Neural progenitor cell (in vitro differentiated cells): Measurements from ENCODE around the gene FXYD5. TPM values are rescaled to one million over a fixed set of nuclear protein-coding genes. Genes with fewer than 3 reads are reported as not detected.
A peak's percentile ranks its signal among the peaks of the same experiment; 100 is the strongest.

Experiments
- DNase-seq: peaks from one replicate; pipeline ENCODE4 v3.0.0-alpha.2; 2016; ENCODE audit warnings: low spot score
- H2AFZ ChIP-seq: fragments of 200-600 bp; sonication (generic); replicated peaks from 2 replicates; pipeline ENCODE4 v1.6.1; 2016; ENCODE audit warnings: antibody characterized with exemption
- H3F3A ChIP-seq: fragments of 200-600 bp; sonication (generic); 2 replicates; pipeline ENCODE4 v1.6.1; 2016; ENCODE audit warnings: antibody characterized with exemption, low read depth
- H3K27ac ChIP-seq: fragments of 200-600 bp; sonication (generic); 2 replicates; pipeline ENCODE4 v1.5.1; 2016; ENCODE audit warnings: mild to moderate bottlenecking
- H3K27me3 ChIP-seq: fragments of 200-600 bp; sonication (generic); 2 replicates; pipeline ENCODE4 v1.6.1; 2016; ENCODE audit warnings: mild to moderate bottlenecking, moderate library complexity
- H3K36me3 ChIP-seq: fragments of 200-600 bp; sonication (generic); 2 replicates; pipeline ENCODE4 v1.5.1; 2016
- H3K4me1 ChIP-seq: fragments of 200-600 bp; sonication (generic); 2 replicates; pipeline ENCODE4 v1.6.1; 2016; ENCODE audit warnings: mixed run types
- H3K4me2 ChIP-seq: fragments of 200-600 bp; sonication (generic); 2 replicates; pipeline ENCODE4 v1.6.1; 2016
- H3K4me3 ChIP-seq: fragments of 200-600 bp; sonication (generic); 2 replicates; pipeline ENCODE4 v1.5.1; 2016
- H3K79me2 ChIP-seq: fragments of 200-600 bp; sonication (generic); 2 replicates; pipeline ENCODE4 v1.6.1; 2016; ENCODE audit warnings: low read depth
- H3K9ac ChIP-seq: fragments of 200-600 bp; sonication (generic); 2 replicates; pipeline ENCODE4 v1.6.1; 2016
- H3K9me3 ChIP-seq: fragments of 200-600 bp; sonication (generic); 2 replicates; pipeline ENCODE4 v1.5.1; 2016; ENCODE audit warnings: low read depth
- H4K20me1 ChIP-seq: fragments of 200-600 bp; sonication (generic); 2 replicates; pipeline ENCODE4 v1.6.1; 2016; ENCODE audit warnings: low read depth
- H3K27ac Mint-ChIP-seq: 3 replicates; pipeline ENCODE4 v1.8.0; 2021; ENCODE audit warnings: mixed read lengths
- H3K27me3 Mint-ChIP-seq: 2 replicates; pipeline ENCODE4 v1.8.0; 2022; ENCODE audit warnings: low read depth, mild to moderate bottlenecking, inconsistent platforms, moderate library complexity, mixed read lengths; ENCODE audit not compliant: insufficient read depth
- H3K36me3 Mint-ChIP-seq: 3 replicates; pipeline ENCODE4 v1.8.0; 2021; ENCODE audit warnings: mixed read lengths
- H3K4me1 Mint-ChIP-seq: 3 replicates; pipeline ENCODE4 v1.8.0; 2021; ENCODE audit warnings: mixed read lengths
- H3K4me3 Mint-ChIP-seq: 3 replicates; pipeline ENCODE4 v1.8.0; 2021; ENCODE audit warnings: mild to moderate bottlenecking, moderate library complexity, mixed read lengths
- H3K9me3 Mint-ChIP-seq: 3 replicates; pipeline ENCODE4 v1.8.0; 2020; ENCODE audit warnings: mixed read lengths
- EZH2 ChIP-seq: fragments of 200-600 bp; sonication (generic); IDR thresholded peaks from 2 replicates; pipeline ENCODE4 v1.6.1; 2017; ENCODE audit warnings: antibody characterized with exemption, mild to moderate bottlenecking, moderate library complexity
- EZH2phosphoT487 ChIP-seq: fragments of 200-600 bp; sonication (generic); IDR thresholded peaks from 2 replicates; pipeline ENCODE4 v1.6.1; 2017; ENCODE audit warnings: antibody characterized with exemption
- total RNA-seq: library from RNA; depleted of rRNA; stranded (reverse); fragments of >200 nt; gene quantifications from 2 replicates; pipeline ENCODE4 v1.2.3, GENCODE V29; 2015; ENCODE audit warnings: low replicate concordance
- TF ChIP-seq, protein P1 (sequence below): fragments of 200-600 bp; sonication (generic); IDR thresholded peaks from 2 replicates; pipeline ENCODE4 v1.5.1; 2017; ENCODE audit warnings: antibody characterized with exemption, mild to moderate bottlenecking

FXYD5 gene
- total RNA-seq, 1 donor from 2014 or later = 7.8 TPM

DNA sequence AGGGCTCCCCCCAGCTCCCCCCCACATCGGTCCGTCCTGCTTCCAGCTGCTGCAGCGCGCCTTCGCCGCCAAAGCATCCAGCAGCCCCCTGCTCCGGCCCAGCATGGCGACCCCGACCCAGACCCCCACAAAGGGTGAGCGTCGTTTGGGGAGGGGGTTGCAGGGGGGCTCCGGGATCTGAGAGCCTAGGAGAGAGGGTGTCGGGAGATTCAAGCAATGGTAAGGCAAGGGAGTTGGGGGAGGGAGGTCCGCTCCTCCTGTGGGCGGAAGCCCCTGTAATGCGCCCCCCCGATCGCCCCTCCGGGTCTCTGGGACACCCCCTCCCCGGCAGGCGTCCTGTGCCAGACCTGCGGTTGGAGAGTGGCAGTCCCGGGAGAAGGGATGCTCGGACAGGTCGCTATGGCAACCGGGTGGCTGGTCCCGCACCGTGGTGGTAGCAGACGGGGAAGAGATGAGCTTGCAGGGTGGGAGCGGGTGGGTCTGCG is 11.3 kb upstream of the FXYD5 start, which contains the start of gene FXYD7:
Gene FXYD7, plus strand, starts transcription at position 25 of the 485 bp plus-strand sequence. Its CDS starts 79 bp downstream, at position 104.
- Histone ChIP-seq H3K9me3 (no peaks in the 10 kb centered on the region), H3K79me2 (no peaks in the 10 kb centered on the region), H3K9ac (no peak within 1 kb of the TSS), H3K4me2 (peak within 1 kb of the TSS; percentile 93), H3K4me3 (peak within 1 kb of the TSS; percentile 59), H4K20me1 (peaks cover 3% of the 10 kb centered on the region), H3K27me3 (peaks cover 58% of the 10 kb centered on the region), H2AFZ (peak within 1 kb of the TSS; percentile 97), H3K27ac (no peak within 1 kb of the TSS), H3F3A (peaks cover 39% of the 10 kb centered on the region), H3K4me1 (peaks cover 37% of the 10 kb centered on the region), H3K36me3 (no peaks in the 10 kb centered on the region)
- H3K9me3 Mint-ChIP-seq = no peaks in the 10 kb centered on the region
- H3K27me3 Mint-ChIP-seq = peaks cover 31% of the 10 kb centered on the region
- H3K27ac Mint-ChIP-seq = no peak within 1 kb of the TSS
- TF ChIP-seq EZH2 = no peak
- TF ChIP-seq, protein P1, sequence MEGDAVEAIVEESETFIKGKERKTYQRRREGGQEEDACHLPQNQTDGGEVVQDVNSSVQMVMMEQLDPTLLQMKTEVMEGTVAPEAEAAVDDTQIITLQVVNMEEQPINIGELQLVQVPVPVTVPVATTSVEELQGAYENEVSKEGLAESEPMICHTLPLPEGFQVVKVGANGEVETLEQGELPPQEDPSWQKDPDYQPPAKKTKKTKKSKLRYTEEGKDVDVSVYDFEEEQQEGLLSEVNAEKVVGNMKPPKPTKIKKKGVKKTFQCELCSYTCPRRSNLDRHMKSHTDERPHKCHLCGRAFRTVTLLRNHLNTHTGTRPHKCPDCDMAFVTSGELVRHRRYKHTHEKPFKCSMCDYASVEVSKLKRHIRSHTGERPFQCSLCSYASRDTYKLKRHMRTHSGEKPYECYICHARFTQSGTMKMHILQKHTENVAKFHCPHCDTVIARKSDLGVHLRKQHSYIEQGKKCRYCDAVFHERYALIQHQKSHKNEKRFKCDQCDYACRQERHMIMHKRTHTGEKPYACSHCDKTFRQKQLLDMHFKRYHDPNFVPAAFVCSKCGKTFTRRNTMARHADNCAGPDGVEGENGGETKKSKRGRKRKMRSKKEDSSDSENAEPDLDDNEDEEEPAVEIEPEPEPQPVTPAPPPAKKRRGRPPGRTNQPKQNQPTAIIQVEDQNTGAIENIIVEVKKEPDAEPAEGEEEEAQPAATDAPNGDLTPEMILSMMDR = no peak
- no peak for TF ChIP-seq EZH2phosphoT487
- no peaks in the 10 kb centered on the region for H3K36me3 Mint-ChIP-seq
- peak; percentile 69 for DNase-seq
- peak within 1 kb of the TSS; percentile 77 for H3K4me3 Mint-ChIP-seq
- H3K4me1 Mint-ChIP-seq = peaks cover 45% of the 10 kb centered on the region

DNA sequence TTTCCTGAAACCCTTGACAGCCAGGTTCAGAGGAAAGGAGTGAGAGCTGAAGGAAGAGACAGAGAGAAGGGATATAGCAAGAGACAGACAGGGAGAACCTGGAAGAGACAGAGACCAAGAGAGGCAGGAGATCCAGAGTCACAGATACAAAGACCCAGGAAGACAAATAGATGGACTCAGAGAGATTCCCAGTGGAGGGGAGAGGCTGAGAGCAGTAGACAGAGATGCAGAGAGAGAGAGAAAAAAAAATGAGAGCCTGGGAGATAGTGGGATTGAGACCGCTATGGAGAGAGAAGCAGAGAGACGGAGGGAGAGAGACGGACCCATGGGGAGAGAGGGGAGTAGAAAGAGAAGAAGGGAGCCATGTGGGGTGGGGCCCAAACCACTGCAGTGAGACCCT is 10.7 kb upstream of the FXYD5 start:
- Mint-ChIP-seq H3K4me1 (peaks cover 43% of the 10 kb centered on the region), H3K4me3 (peak overlapping the region; percentile 1), H3K9me3 (no peaks in the 10 kb centered on the region), H3K27ac (no peak overlapping the region), H3K36me3 (no peaks in the 10 kb centered on the region), H3K27me3 (peaks cover 31% of the 10 kb centered on the region)
- H3K4me3 ChIP-seq = peak overlapping the region; percentile 59
- peaks cover 31% of the 10 kb centered on the region for H3K4me1 ChIP-seq
- H3K27me3 ChIP-seq = peaks cover 58% of the 10 kb centered on the region
- no peaks in the 10 kb centered on the region for H3K36me3 ChIP-seq
- H2AFZ ChIP-seq = no peak overlapping the region
- no peak overlapping the region for H3K9ac ChIP-seq
- DNase-seq = no peak
- no peaks in the 10 kb centered on the region for H3K9me3 ChIP-seq
- peak overlapping the region; percentile 93 for H3K4me2 ChIP-seq
- H3K79me2 ChIP-seq = no peaks in the 10 kb centered on the region
- peaks cover 39% of the 10 kb centered on the region for H3F3A ChIP-seq
- H3K27ac ChIP-seq = no peak overlapping the region
- H4K20me1 ChIP-seq = peaks cover 3% of the 10 kb centered on the region
- no peak for TF ChIP-seq EZH2
- TF ChIP-seq, protein P1 = no peak
- no peak for TF ChIP-seq EZH2phosphoT487

DNA sequence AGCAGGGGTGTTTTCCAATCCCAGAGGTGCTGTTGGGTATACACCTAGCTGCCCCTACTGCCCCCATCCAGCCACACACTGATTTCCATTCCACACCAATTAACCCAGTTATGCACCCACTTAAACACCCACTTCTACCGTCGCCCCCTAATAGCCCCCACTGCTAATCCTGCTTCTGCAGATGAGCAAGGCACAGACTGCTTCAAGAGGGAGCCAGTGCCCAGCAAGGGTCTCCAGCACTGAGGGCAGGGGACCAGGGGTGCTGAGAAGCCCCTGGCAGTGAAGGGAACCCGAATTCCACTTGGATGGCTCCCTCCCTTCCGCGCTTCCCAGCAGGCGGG is 10.3 kb upstream of the FXYD5 start:
- H2AFZ ChIP-seq = no peak overlapping the region
- Mint-ChIP-seq H3K4me1 (peaks cover 39% of the 10 kb centered on the region), H3K9me3 (no peaks in the 10 kb centered on the region), H3K27me3 (peaks cover 29% of the 10 kb centered on the region), H3K36me3 (no peaks in the 10 kb centered on the region), H3K27ac (no peak overlapping the region), H3K4me3 (no peak overlapping the region)
- H3K27ac ChIP-seq = no peak overlapping the region
- H3K79me2 ChIP-seq = no peaks in the 10 kb centered on the region
- H3K4me3 ChIP-seq = no peak overlapping the region
- H3F3A ChIP-seq = peaks cover 39% of the 10 kb centered on the region
- no peak for TF ChIP-seq EZH2phosphoT487
- TF ChIP-seq, protein P1 = no peak
- no peak for TF ChIP-seq EZH2
- H3K9ac ChIP-seq = no peak overlapping the region
- H3K4me1 ChIP-seq = peaks cover 27% of the 10 kb centered on the region
- peaks cover 3% of the 10 kb centered on the region for H4K20me1 ChIP-seq
- no peaks in the 10 kb centered on the region for H3K36me3 ChIP-seq
- H3K27me3 ChIP-seq = peaks cover 58% of the 10 kb centered on the region
- no peaks in the 10 kb centered on the region for H3K9me3 ChIP-seq
- H3K4me2 ChIP-seq = peak overlapping the region; percentile 66
- DNase-seq = peak; percentile 16
